IPS-20b (cell line): ENCODE data around the gene TAX1BP3.

Source experiments
- H3K27ac ChIP-seq: one replicate; pipeline ENCODE4 v1.5.1; 2013; ENCODE audit warnings: low read length
- H3K27me3 ChIP-seq: 2 replicates; pipeline ENCODE4 v1.6.1; 2013; ENCODE audit warnings: mild to moderate bottlenecking, low read length, inconsistent platforms; ENCODE audit not compliant: insufficient read depth
- H3K36me3 ChIP-seq: 2 replicates; pipeline ENCODE4 v1.6.1; 2013; ENCODE audit warnings: low read depth, mild to moderate bottlenecking, inconsistent platforms, low read length, moderate library complexity; ENCODE audit not compliant: insufficient read depth
- H3K4me1 ChIP-seq: 2 replicates; pipeline ENCODE4 v1.6.1; 2013; ENCODE audit warnings: mild to moderate bottlenecking, control low read depth, inconsistent platforms, low read length, moderate library complexity; ENCODE audit not compliant: insufficient read depth
- H3K4me3 ChIP-seq: 2 replicates; pipeline ENCODE4 v1.5.1; 2013; ENCODE audit warnings: mild to moderate bottlenecking, low read length, inconsistent platforms
- H3K9ac ChIP-seq: 2 replicates; pipeline ENCODE4 v1.6.1; 2013; ENCODE audit warnings: low read depth, mild to moderate bottlenecking, inconsistent platforms, low read length, moderate library complexity
- H3K9me3 ChIP-seq: 2 replicates; pipeline ENCODE4 v1.6.1; 2013; ENCODE audit warnings: mild to moderate bottlenecking, low read depth, low read length, inconsistent platforms; ENCODE audit not compliant: insufficient read depth

Gene TAX1BP3

DNA sequence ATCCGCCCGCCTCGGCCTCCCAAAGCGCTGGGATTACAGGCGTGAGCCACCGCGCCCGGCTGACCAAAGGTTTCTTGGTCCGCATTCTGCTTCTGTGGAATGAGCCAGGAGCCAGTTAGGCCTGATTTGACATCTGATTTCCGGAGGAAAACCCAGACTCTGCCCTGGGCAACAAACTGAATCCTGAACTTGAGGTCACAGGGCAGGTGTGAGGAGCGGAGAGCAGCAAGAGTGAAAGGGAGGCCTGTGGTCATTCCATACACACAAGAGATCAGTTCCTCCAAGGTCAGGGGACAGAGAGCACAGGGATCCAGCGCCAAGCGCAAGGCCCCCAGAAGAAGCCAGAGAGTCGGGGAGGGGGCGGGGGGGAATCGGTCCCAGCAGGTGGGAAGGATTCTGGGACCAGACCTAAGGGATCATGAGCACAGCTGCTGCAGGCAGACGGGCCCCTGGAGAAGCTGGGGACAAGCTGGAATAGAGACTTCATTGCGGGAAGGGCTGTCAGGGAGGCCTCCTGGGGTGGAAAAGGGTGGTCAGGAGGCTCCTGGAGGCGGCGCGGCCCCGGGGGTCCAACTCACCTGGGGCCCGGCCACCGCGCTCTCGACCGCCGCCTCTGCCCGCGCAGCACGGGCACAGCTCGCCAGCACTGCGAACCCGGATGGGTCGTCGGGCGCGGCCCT, 32.8 kb downstream of the TAX1BP3 start:
- Histone ChIP-seq H3K4me1 (peaks cover 3% of the 10 kb centered on the region), H3K27me3 (no peaks in the 10 kb centered on the region), H3K4me3 (peak overlapping the region; percentile 90), H3K27ac (peak overlapping the region; percentile 63), H3K9ac (peak overlapping the region; percentile 88; the same call in 1 of the 2 replicates), H3K36me3 (peaks cover 14% of the 10 kb centered on the region), H3K9me3 (no peaks in the 10 kb centered on the region)

DNA sequence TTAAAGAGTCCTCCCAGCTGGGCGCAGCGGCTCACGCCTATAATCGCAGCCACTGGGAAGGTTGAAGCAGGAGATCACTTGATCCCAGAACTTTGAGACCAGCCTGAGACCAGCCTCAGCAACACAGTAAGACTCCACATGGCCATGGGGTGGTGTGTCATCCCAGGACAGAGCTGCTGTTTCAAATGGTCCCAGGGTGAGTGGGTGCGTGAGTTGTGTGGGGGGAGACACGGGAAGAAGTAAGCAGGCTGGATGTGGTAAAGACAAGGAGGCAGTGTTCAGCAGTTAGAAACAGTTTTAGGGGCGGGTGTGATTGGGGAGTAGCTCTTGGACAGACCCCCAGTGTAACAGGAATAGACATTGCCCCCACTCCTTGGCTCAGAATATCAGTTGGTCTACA, 36.1 kb downstream of the TAX1BP3 start:
- Histone ChIP-seq H3K9ac (no peak overlapping the region), H3K9me3 (no peaks in the 10 kb centered on the region), H3K27me3 (no peaks in the 10 kb centered on the region), H3K36me3 (peaks cover 33% of the 10 kb centered on the region), H3K4me1 (no peaks in the 10 kb centered on the region), H3K27ac (no peak overlapping the region), H3K4me3 (no peak overlapping the region)

DNA sequence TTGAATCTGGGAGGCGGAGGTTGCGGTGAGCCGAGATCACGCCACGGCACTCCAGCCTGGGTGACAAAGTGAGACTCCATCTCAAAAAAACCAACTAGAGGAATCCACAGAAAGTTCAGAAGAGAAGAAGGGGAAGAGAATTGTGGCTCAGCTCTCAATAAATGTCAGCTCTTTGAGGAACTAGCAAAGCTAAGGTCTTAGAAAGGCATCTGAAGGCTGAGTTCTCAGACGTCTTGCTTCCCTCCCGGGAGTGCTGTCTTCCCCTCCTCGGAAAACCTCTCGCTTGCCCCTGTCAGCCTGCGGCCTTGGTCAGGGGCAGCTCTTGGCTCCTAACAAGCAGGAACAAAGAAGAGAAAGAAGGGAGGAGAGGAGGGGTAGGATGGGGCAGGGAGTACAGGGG, 37.6 kb downstream of the TAX1BP3 start:
- H3K9me3 ChIP-seq, result no peaks in the 10 kb centered on the region
- H3K27ac ChIP-seq, result no peak overlapping the region
- H3K9ac ChIP-seq, result no peak overlapping the region
- H3K4me3 ChIP-seq, result no peak overlapping the region
- H3K4me1 ChIP-seq, result no peaks in the 10 kb centered on the region
- no peaks in the 10 kb centered on the region for H3K27me3 ChIP-seq
- H3K36me3 ChIP-seq, result peaks cover 39% of the 10 kb centered on the region

DNA sequence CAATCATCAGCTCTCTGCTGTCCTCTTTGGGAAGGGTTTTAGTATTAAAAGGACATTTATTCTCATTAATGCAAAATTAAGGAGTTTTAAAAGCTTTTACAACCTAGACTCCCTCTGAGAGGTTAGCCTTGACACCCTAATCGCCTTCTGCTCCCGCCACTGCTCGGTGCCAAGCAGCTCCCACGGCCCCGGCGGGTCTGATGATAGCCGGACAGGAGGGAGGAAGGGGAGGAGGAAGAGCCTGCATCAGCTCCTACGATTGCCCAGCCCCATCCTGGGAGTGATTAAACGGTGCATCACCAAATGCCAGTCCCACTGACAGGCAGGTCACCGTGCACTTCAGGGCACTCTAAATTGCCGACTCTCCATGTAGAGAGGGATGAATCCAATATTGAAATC, 40.6 kb downstream of the TAX1BP3 start:
- Histone ChIP-seq H3K9ac (no peak overlapping the region), H3K27ac (no peak overlapping the region), H3K36me3 (peaks cover 65% of the 10 kb centered on the region), H3K4me1 (no peaks in the 10 kb centered on the region), H3K4me3 (no peak overlapping the region), H3K9me3 (no peaks in the 10 kb centered on the region), H3K27me3 (no peaks in the 10 kb centered on the region)

DNA sequence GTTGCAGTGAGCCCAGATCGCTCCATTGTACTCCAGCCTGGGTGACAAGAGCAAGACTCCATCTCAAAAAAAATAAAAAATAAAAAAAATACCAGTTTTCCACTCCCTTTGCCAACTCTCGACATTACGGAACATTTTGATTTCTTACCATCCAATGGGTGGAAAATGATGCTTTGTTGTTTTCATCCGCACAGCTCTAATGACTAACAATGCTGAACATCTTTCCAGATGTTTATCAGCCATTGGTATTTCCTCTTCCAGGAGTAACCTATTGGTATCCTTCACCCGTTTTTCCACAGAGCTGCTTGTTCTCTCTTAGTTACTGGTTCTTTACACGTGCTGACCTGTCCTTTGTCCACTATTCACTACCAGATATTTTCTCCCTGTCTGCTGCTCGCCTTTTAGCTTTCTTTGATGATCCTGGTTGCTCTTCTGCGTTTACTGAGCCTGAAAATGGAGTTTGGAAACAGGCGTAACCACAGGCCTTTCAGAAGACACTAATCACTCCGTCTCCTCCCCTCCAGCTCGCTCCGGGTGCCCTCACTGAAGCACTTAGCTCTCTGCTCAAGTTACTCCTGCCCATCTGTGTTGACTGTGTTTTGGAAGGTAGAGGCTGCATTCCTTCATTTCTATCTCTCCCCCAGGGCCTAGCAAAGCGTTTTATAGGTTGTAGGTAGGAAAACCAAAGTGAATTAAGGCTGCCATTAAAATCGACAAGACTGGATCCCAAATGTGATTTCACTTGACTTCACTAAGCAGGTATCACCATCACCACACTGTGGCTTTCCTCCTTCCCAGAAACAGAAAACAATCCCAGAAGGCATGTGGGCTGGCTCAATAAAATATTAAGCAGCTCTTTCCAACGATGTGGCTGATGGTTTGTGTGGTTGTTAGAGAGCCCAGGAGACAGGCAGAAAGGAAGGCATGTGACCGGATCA, 41.3 kb downstream of the TAX1BP3 start:
- Histone ChIP-seq H3K27me3 (no peaks in the 10 kb centered on the region), H3K9ac (no peak overlapping the region), H3K27ac (no peak overlapping the region), H3K36me3 (peaks cover 66% of the 10 kb centered on the region), H3K4me1 (no peaks in the 10 kb centered on the region), H3K4me3 (no peak overlapping the region), H3K9me3 (no peaks in the 10 kb centered on the region)

DNA sequence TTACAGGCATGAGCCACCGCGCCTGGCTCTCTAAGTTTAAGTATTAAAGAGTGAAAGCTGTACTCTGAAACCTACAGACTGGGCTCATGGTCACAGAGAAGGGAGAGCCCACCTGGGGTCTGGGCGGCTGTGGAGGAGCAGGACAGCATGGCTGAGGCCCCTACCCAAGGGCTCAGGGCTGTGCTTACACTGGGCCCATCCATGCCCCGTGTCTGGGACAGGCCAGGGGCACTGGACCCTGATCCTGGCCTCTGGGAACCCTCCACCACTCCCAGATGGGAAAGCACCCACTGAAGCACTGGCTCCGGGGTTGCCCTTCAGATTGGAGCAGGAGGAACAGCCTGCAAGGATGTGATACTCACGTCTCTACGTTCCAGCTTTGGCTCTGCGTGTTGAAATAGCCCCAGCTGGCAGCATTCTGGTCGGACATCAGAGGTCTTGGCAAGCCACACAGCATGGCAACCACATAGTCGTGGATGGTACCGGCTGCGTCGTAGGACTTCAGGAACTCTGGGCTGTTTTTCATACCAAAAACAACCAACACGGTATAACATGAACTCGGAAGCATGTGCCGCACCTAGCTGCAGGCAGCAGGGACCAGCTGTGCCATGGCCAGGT, 45.3 kb downstream of the TAX1BP3 start:
- H3K27me3 ChIP-seq, result no peaks in the 10 kb centered on the region
- no peak overlapping the region for H3K4me3 ChIP-seq
- peaks cover 77% of the 10 kb centered on the region for H3K36me3 ChIP-seq
- no peaks in the 10 kb centered on the region for H3K4me1 ChIP-seq
- H3K27ac ChIP-seq, result no peak overlapping the region
- no peaks in the 10 kb centered on the region for H3K9me3 ChIP-seq
- H3K9ac ChIP-seq, result no peak overlapping the region

DNA sequence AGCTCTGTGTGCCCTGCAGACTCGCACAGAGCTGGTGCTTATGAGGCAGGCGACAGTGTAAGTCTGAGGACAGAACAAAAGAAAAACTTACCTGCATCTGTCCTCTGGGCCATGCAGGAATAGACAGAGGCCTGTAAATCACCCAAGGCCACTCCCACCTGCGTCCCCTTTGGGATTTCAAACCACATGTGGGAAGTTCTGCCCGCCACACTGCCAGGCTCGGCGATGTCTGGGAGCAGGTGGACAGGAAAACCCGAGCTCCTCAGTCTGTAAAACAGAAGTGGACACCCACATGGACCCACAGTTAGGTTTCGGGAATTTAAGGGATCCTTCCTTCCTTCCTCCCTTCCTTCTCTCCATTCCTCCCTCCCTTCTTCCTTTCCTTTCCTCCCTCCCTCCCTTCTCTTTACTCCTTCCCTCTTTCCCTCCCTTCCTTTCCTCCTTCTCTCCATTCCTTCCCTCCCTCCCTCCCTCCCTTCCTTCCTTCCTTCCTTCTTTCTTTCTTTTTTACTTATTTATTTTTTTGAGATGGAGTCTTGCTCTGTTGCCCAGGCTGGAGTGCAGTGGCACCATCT, 47.1 kb downstream of the TAX1BP3 start:
- H3K4me3 ChIP-seq, result no peak overlapping the region
- H3K36me3 ChIP-seq, result peaks cover 79% of the 10 kb centered on the region
- no peaks in the 10 kb centered on the region for H3K27me3 ChIP-seq
- no peaks in the 10 kb centered on the region for H3K4me1 ChIP-seq
- H3K9ac ChIP-seq, result no peak overlapping the region
- no peak overlapping the region for H3K27ac ChIP-seq
- no peaks in the 10 kb centered on the region for H3K9me3 ChIP-seq

DNA sequence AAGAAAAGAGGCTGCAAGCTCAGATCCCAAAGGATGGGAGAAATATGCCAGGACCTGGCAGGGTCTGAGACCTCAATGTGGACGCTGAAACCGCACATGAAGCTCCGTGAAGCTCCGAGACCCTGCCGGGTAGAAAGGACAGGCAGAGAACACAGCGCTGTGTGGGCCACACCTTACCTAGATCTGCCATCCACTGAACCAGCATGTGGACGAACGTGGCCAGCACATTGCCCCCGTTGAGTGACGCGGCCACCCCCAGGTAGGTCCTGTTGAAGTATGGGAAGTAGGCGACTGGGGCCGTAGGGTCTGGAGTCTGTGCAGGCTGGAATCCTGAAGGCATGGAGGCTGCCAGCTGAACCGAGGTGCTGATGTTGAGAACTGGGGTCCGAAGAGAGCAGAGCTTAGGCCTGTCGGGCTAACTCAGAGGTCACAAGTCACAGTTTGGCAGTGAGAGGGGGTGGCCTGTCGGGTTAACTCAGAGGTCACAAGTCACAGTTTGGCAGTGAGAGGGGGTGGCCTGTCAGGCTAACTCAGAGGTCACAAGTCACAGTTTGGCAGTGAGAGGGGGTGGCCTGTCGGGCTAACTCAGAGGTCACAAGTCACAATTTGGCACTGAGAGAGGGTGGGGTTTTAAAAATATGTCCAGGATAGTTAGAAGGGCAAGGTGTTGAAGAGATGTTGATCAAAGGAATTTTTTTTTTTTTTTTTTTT, 53.1 kb downstream of the TAX1BP3 start:
- Histone ChIP-seq H3K4me3 (no peak overlapping the region), H3K9ac (no peak overlapping the region), H3K9me3 (no peaks in the 10 kb centered on the region), H3K36me3 (peaks cover 74% of the 10 kb centered on the region), H3K27me3 (no peaks in the 10 kb centered on the region), H3K27ac (no peak overlapping the region), H3K4me1 (no peaks in the 10 kb centered on the region)

DNA sequence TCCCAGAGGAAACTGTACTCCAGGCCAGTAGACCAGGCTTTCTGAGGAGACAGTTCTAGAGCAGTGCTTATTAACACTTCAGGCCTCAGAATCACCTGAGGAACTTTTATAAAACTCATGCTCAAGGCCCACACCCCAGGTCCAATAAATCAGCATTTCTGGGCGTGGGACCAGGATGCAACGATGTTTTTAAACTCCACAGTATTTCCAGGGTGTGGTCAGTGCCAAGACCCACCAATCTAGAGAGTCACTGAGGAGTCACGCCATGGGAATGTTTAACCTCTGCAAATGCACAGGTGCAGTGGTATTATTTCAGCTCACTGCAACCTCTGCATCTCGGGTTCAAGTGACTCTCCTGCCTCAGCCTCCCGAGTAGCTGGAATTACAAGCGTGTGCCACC, 55.3 kb downstream of the TAX1BP3 start:
- Histone ChIP-seq H3K27me3 (no peaks in the 10 kb centered on the region), H3K4me1 (no peaks in the 10 kb centered on the region), H3K9ac (no peak overlapping the region), H3K4me3 (no peak overlapping the region), H3K27ac (no peak overlapping the region), H3K36me3 (peaks cover 78% of the 10 kb centered on the region), H3K9me3 (no peaks in the 10 kb centered on the region)
